Smooth muscle cell (in vitro differentiated cells): ENCODE results near the gene XPC. TPM values are rescaled to one million over a fixed set of nuclear protein-coding genes. Genes with fewer than 3 reads are reported as not detected.
"Not testable (repeated sequence)": the region's sequence is repeated elsewhere in the genome, so short reads cannot be mapped to it uniquely, and the experiment has no call there.

Experiments
- DNase-seq: peaks from one replicate; lab custom pipeline; 2025; ENCODE audit not compliant: unreplicated experiment; lab: John Stamatoyannopoulos, UW
- H2AFZ ChIP-seq: fragments of 200-600 bp; sonication (generic); 2 replicates; pipeline ENCODE4 v1.6.0; 2016; ENCODE audit warnings: antibody characterized with exemption, low read depth, mild to moderate bottlenecking
- H3F3A ChIP-seq: fragments of 200-600 bp; sonication (generic); 2 replicates; pipeline ENCODE4 v1.6.0; 2017; ENCODE audit warnings: antibody characterized with exemption, low read depth
- H3K27ac ChIP-seq: fragments of 200-600 bp; sonication (generic); 2 replicates; pipeline ENCODE4 v1.5.1; 2016; ENCODE audit warnings: low read depth, mild to moderate bottlenecking
- H3K27me3 ChIP-seq: fragments of 200-600 bp; sonication (generic); 2 replicates; pipeline ENCODE4 v1.6.1; 2016; ENCODE audit warnings: low read depth, mild to moderate bottlenecking
- H3K36me3 ChIP-seq: fragments of 200-600 bp; sonication (generic); 2 replicates; pipeline ENCODE4 v1.5.1; 2016; ENCODE audit warnings: low read depth
- H3K4me1 ChIP-seq: fragments of 200-600 bp; sonication (generic); 2 replicates; pipeline ENCODE4 v1.5.1; 2016; ENCODE audit warnings: low read depth
- H3K4me2 ChIP-seq: fragments of 200-600 bp; sonication (generic); 2 replicates; pipeline ENCODE4 v1.6.0; 2016; ENCODE audit warnings: mild to moderate bottlenecking
- H3K4me3 ChIP-seq: fragments of 200-600 bp; sonication (generic); 2 replicates; pipeline ENCODE4 v1.5.1; 2016; ENCODE audit warnings: mild to moderate bottlenecking
- H3K79me2 ChIP-seq: fragments of 200-600 bp; sonication (generic); 2 replicates; pipeline ENCODE4 v1.6.0; 2016; ENCODE audit warnings: low read depth, mild to moderate bottlenecking
- H3K9ac ChIP-seq: fragments of 200-600 bp; sonication (generic); 2 replicates; pipeline ENCODE4 v1.6.0; 2016; ENCODE audit warnings: low read depth
- H3K9me3 ChIP-seq: fragments of 200-600 bp; sonication (generic); replicated peaks from 2 replicates; pipeline ENCODE4 v1.5.1; 2016; ENCODE audit warnings: low read depth
- H4K20me1 ChIP-seq: fragments of 200-600 bp; sonication (generic); 2 replicates; pipeline ENCODE4 v1.6.0; 2016; ENCODE audit warnings: low read depth
- WGBS: methylation state at CpG from one replicate; pipeline ENCODE4 v1.1.7; 2016; ENCODE audit warnings: low lambda C conversion rate; 5-methylcytosine and 5-hydroxymethylcytosine counted together
- polyA plus RNA-seq: library from polyadenylated mRNA; unstranded; fragments of >200 nt; fragmentation: Nextera tagmentation; extraction: Ambion mirVana; gene quantifications from 2 replicates; pipeline ENCODE4 v1.2.1, GENCODE V29; 2016
- total RNA-seq: library from RNA; depleted of rRNA; stranded (reverse); fragments of >200 nt; gene quantifications from 2 replicates; pipeline ENCODE4 v1.2.3, GENCODE V29; 2014
- TF ChIP-seq, protein P1 (sequence below): fragments of 200-600 bp; sonication (generic); IDR thresholded peaks from 2 replicates; pipeline ENCODE4 v1.5.1; 2017; ENCODE audit warnings: borderline replicate concordance, mild to moderate bottlenecking, antibody characterized with exemption; ENCODE audit not compliant: insufficient read depth, poor library complexity, severe bottlenecking

Gene XPC
- total and polyA plus RNA-seq, 2 experiments from 2014 or later: 20.9 to 23.8 TPM

DNA sequence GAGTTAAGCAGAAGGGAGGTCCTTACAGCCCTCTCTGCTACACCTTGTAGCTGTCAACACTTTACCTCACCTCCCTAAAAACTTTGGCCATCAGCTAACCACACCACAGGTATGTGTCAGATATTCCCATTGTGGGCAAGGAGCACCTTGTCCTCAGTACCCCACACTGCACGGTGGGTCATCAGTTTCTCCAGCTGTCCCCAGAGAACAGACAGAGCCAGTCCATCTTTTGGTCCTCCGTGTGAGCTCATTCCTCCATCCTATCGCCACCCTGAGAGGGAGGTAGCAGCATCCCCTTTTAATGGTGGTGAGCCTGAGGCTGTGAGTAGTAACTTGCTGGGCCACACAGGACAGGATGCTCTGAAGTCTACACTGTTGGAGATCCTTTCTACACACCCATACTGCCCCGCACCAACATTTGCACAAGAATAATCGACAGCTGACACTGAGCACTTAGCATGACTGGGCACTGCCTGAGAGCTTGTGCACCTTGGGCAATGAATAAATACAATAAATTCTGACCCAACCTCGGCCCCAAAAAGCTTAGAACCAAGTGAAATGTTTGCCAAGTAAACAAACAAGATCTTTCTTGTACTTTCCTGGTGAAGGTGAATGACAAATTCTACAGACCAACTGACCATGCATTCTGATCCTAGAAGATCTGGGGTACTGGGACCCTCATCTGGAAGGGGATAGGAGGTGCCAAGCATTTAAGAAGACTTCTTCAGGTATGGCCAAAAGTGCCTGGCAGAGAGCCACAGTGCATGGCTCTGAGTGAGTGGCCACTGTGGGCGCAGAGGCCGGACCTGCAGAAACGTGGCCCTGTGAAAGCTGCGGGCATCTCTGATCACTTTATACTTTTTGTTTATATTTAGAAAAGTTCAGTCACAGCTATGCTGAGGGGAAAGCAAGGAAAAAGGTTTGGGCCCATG is 60.7 kb downstream of the XPC start:
- TF ChIP-seq, protein P1, sequence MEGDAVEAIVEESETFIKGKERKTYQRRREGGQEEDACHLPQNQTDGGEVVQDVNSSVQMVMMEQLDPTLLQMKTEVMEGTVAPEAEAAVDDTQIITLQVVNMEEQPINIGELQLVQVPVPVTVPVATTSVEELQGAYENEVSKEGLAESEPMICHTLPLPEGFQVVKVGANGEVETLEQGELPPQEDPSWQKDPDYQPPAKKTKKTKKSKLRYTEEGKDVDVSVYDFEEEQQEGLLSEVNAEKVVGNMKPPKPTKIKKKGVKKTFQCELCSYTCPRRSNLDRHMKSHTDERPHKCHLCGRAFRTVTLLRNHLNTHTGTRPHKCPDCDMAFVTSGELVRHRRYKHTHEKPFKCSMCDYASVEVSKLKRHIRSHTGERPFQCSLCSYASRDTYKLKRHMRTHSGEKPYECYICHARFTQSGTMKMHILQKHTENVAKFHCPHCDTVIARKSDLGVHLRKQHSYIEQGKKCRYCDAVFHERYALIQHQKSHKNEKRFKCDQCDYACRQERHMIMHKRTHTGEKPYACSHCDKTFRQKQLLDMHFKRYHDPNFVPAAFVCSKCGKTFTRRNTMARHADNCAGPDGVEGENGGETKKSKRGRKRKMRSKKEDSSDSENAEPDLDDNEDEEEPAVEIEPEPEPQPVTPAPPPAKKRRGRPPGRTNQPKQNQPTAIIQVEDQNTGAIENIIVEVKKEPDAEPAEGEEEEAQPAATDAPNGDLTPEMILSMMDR: no peak
- DNase-seq: no peak
- no peaks in the 10 kb centered on the region for H3K27me3 ChIP-seq
- no peak overlapping the region for H3K4me3 ChIP-seq
- H3K4me1 ChIP-seq: no peaks in the 10 kb centered on the region
- H3K36me3 ChIP-seq: no peaks in the 10 kb centered on the region
- 90% methylated on average over 10 of the region's 10 CpGs for WGBS
- H4K20me1 ChIP-seq: no peaks in the 10 kb centered on the region
- peak overlapping the region; percentile 42 for H3K27ac ChIP-seq
- H3F3A ChIP-seq: peaks cover 11% of the 10 kb centered on the region
- H3K9ac ChIP-seq: no peak overlapping the region
- no peak overlapping the region for H3K4me2 ChIP-seq
- H2AFZ ChIP-seq: no peak overlapping the region
- no peaks in the 10 kb centered on the region for H3K79me2 ChIP-seq
- H3K9me3 ChIP-seq: no peaks in the 10 kb centered on the region

DNA sequence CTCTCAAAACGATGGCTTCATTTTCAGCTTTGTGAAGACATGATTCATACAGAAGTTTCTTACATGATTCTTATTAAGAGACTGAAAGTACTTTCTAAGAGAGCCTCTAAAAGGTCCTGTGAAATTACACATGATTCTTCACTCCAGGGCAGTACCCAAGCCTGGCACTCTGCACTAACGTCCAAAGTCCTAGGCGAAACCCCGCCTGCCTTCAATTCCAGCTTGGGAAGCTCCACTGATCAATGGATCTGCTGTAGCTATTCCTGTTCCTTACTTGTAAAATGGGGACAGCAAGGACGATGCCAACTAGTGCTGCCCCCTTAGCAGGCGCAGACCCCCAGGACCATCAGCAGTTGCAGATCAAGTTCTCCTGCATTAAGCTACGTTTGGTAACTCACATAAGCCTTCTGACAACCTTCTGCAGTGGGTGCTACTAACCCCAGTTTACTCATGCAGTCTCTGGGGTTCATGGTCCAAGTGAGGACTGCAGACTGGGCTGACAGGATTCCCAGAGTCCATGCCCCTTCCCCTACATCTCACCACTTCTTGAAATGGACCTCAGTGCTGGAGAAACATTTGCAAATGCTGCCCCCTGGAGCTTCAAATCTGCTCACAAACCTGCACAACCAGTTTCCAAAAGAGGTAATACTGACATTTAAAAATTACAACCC is 64.3 kb downstream of the XPC start:
- no peak overlapping the region for H2AFZ ChIP-seq
- no peak overlapping the region for H3K4me3 ChIP-seq
- H3K9me3 ChIP-seq: no peaks in the 10 kb centered on the region
- no peaks in the 10 kb centered on the region for H3K27me3 ChIP-seq
- H3K4me1 ChIP-seq: no peaks in the 10 kb centered on the region
- H3K4me2 ChIP-seq: no peak overlapping the region
- whole genome bisulfite sequencing: 96% methylated on average over 7 of the region's 7 CpGs
- H3F3A ChIP-seq: peaks cover 2% of the 10 kb centered on the region
- no peak overlapping the region for H3K9ac ChIP-seq
- H3K36me3 ChIP-seq: no peaks in the 10 kb centered on the region
- H4K20me1 ChIP-seq: no peaks in the 10 kb centered on the region
- TF ChIP-seq, protein P1: peak; percentile 20
- no peaks in the 10 kb centered on the region for H3K79me2 ChIP-seq
- no peak overlapping the region for H3K27ac ChIP-seq
- no peak for DNase-seq

DNA sequence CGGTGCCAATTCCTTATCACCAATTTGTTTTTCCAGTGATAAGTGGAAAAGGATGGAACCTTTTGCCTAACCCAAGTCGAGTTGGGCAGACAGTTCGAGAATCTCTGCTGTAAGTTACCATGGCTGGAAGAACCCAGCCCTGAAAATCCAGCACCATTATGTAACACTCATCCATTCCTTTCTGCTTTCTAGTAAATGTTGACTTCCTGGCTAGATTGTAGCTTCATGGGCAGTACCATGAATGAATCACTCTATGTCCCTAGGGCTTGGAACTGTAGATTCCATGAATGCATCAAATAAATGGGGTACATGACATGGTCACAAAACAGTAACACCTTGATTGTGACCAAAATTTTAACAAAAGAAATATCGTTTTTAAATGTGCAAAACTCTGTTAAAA is 67.7 kb downstream of the XPC start:
- no peaks in the 10 kb centered on the region for H3K79me2 ChIP-seq
- H3K4me3 ChIP-seq: no peak overlapping the region
- no peak overlapping the region for H2AFZ ChIP-seq
- WGBS: 91% methylated on average over 4 of the region's 4 CpGs
- no peak overlapping the region for H3K9ac ChIP-seq
- H3K27ac ChIP-seq: no peak overlapping the region
- no peaks in the 10 kb centered on the region for H3K9me3 ChIP-seq
- H4K20me1 ChIP-seq: no peaks in the 10 kb centered on the region
- no peaks in the 10 kb centered on the region for H3K27me3 ChIP-seq
- no peaks in the 10 kb centered on the region for H3K4me1 ChIP-seq
- TF ChIP-seq, protein P1: no peak
- H3K36me3 ChIP-seq: no peaks in the 10 kb centered on the region
- DNase-seq: no peak
- no peaks in the 10 kb centered on the region for H3F3A ChIP-seq
- no peak overlapping the region for H3K4me2 ChIP-seq

DNA sequence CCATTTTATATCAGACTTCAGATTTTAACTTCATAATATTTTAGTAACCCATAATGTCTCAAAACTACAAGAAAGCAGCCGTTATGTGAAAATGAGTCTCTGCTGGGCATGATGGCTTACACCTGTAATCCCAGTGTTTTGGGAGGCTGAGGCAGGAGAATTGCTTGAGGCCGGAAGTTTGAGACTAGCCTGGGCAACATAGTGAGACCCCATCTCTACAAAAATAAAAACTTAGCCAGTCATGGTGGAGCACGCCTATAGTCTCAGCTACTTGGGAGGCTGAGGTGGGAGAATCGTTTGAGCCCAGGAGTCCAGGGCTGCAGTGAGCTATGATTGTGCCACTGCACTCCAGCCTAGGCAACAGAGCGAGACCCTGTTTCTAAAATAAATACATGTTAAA is 68.6 kb downstream of the XPC start:
- H3K4me2 ChIP-seq, H3K4me3 ChIP-seq, H4K20me1 ChIP-seq, H3K9me3 ChIP-seq, H3K27me3 ChIP-seq, H3F3A ChIP-seq, DNase-seq, H3K9ac ChIP-seq, H3K27ac ChIP-seq, H3K36me3 ChIP-seq, H2AFZ ChIP-seq, H3K4me1 ChIP-seq, H3K79me2 ChIP-seq: not testable (repeated sequence)
- 94% methylated on average over 5 of the region's 5 CpGs for WGBS
